GM12875 (cell line): ENCODE data around the gene MAP3K14.

ENCODE experiments used
- H3K4me3 ChIP-seq: one replicate; pipeline ENCODE4 v1.5.1; 2011; ENCODE audit warnings: low read depth, low read length, control low read depth
- CTCF ChIP-seq: IDR thresholded peaks from 2 replicates; pipeline ENCODE4 v1.5.1; 2011; ENCODE audit warnings: low read depth, mild to moderate bottlenecking, control low read depth, inconsistent platforms, low read length, moderate library complexity, borderline replicate concordance; ENCODE audit not compliant: insufficient read depth

MAP3K14 gene

GRCh38 chr17:45333702-45334092 lies 16.9 kb upstream of the MAP3K14 start:
- no peak overlapping the region for H3K4me3 ChIP-seq
- TF ChIP-seq CTCF = no peak

GRCh38 chr17:45332989-45333701 lies 16.3 kb upstream of the MAP3K14 start:
- no peak overlapping the region for H3K4me3 ChIP-seq
- no peak for TF ChIP-seq CTCF

- TF ChIP-seq CTCF = no peak
- H3K4me3 ChIP-seq = no peak overlapping the region
These were observed 15.7 kb upstream of the MAP3K14 start for GRCh38 chr17:45332505-45332904.

- H3K4me3 ChIP-seq = no peak overlapping the region
- no peak for TF ChIP-seq CTCF
These were observed 9.8 kb upstream of the MAP3K14 start for GRCh38 chr17:45326626-45327025.

- H3K4me3 ChIP-seq = no peak overlapping the region
- TF ChIP-seq CTCF = no peak
These were observed 9.0 kb upstream of the MAP3K14 start for GRCh38 chr17:45325810-45326209.

- no peak for TF ChIP-seq CTCF
- H3K4me3 ChIP-seq = no peak overlapping the region
These were observed 7.5 kb upstream of the MAP3K14 start for GRCh38 chr17:45324336-45324735.

GRCh38 chr17:45322168-45322567 lies 5.3 kb upstream of the MAP3K14 start:
- no peak for TF ChIP-seq CTCF
- H3K4me3 ChIP-seq = no peak overlapping the region
